Breast epithelium (tissue), 3 donors: ENCODE data around the gene FMN1.

ENCODE experiments used
- POLR2A ChIP-seq: fragments of 450-650 bp; IDR thresholded peaks from one replicate; pipeline ENCODE4 v1.6.1; 2016; ENCODE audit warnings: antibody characterized with exemption, mild to moderate bottlenecking, moderate library complexity
- TF ChIP-seq, protein P1 (sequence below), 3 donors: fragments of 450-650 bp; IDR thresholded peaks; one replicate each; pipeline ENCODE4 v1.5.1; 2016 to 2017; ENCODE audit warnings: antibody characterized with exemption in 3 of 3, mild to moderate bottlenecking in 3 of 3, moderate library complexity in 3 of 3

DNA sequence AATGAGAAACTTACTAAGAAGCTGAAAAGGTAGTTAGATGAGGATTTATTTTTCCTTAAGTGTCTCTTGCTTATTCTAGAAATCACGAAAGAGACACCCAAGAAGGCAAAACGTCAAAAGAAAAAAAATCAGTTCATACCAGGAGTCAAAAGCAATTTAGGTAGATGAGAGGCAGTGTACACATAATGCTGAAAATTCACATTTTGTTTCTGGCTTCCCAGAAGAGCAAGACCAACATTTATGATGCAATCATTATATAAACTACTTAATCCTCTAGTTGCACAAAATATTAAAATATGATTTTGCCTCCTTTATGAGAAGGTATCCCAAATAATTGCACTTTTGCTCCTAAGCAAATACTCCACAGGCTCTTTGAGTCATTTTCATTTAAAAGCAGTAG lies 228.0 kb downstream of the FMN1 start:
- TF ChIP-seq POLR2A, result no peak
- TF ChIP-seq, protein P1, sequence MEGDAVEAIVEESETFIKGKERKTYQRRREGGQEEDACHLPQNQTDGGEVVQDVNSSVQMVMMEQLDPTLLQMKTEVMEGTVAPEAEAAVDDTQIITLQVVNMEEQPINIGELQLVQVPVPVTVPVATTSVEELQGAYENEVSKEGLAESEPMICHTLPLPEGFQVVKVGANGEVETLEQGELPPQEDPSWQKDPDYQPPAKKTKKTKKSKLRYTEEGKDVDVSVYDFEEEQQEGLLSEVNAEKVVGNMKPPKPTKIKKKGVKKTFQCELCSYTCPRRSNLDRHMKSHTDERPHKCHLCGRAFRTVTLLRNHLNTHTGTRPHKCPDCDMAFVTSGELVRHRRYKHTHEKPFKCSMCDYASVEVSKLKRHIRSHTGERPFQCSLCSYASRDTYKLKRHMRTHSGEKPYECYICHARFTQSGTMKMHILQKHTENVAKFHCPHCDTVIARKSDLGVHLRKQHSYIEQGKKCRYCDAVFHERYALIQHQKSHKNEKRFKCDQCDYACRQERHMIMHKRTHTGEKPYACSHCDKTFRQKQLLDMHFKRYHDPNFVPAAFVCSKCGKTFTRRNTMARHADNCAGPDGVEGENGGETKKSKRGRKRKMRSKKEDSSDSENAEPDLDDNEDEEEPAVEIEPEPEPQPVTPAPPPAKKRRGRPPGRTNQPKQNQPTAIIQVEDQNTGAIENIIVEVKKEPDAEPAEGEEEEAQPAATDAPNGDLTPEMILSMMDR (IDR thresholded peaks at IDR 0.05), result no peak
